ENCODE measurements around the gene NRDC.

DNA sequence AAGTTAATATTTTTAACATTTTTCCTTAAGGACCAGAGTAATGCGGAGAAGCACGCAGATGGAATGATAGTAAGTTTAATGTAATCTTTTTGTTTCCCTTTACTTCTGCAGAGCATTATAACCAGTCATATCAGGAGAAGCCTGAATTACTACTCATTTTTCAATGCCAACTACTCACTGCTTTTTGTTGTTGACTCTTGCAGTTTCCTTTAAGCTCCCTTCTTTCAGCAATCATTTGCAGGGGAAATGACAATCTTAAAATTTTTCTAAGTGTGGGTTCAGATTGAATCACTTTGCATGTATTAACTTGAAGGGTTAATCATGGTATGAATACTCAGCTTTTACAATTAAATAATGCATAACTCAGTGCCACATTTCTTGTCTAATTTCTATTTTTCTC, 122.2 kb downstream of the NRDC start:
- TF ChIP-seq GATA3 (IDR thresholded peaks at IDR 0.05; ENCODE audit: low read depth, low read length) (no peak), GATA2 (IDR thresholded peaks at IDR 0.05; ENCODE audit: low read depth, low read length) (no peak)
